Panc1 (cell line): Measurements from ENCODE around the gene ATG4B. TPM values are rescaled to one million over a fixed set of nuclear protein-coding genes. Genes with fewer than 3 reads are reported as not detected.

Experiments used
- ATAC-seq: fragments of 200-7000 bp; cut with Tn5 transposase; 2 replicates; pipeline ENCODE4 v1.9.1; 2020; ENCODE audit warnings: mild to moderate bottlenecking, moderate library complexity
- BruUV-seq: library from RNA; stranded (reverse); fragments of 400-500 nt; replicated peaks from 2 replicates; lab custom pipeline; 2021; lab: Mats Ljungman, UMichigan
- CTCF ChIA-PET: fragments of 300-600 bp; sonication (Branson Sonifier 250); formaldehyde crosslinking; loops from one replicate; lab custom pipeline; 2022; ENCODE audit warnings: antibody characterized with exemption; lab: Charles Lee
- POLR2A ChIA-PET: fragments of 300-600 bp; sonication (Branson Sonifier 250); formaldehyde crosslinking; loops from one replicate; lab custom pipeline; 2022; ENCODE audit warnings: antibody characterized with exemption; lab: Charles Lee
- DNase-seq: peaks from one replicate; pipeline ENCODE4 v3.0.0-alpha.2; 2010; ENCODE audit warnings: low read depth, low spot score
- H3K27ac ChIP-seq: 2 replicates; pipeline ENCODE4 v1.5.1; 2011; ENCODE audit warnings: mild to moderate bottlenecking, low read length, inconsistent platforms
- H3K27me3 ChIP-seq: fragments of 200-500 bp; sonication (Bioruptor generic); 2 replicates; pipeline ENCODE4 v1.6.0; 2014; ENCODE audit warnings: low read length, inconsistent platforms; ENCODE audit not compliant: control insufficient read depth, insufficient read depth
- H3K36me3 ChIP-seq: fragments of 200-500 bp; sonication (Bioruptor generic); 2 replicates; pipeline ENCODE4 v1.5.1; 2014; ENCODE audit warnings: inconsistent platforms, mild to moderate bottlenecking, low read length, moderate library complexity; ENCODE audit not compliant: control insufficient read depth, insufficient read depth
- H3K4me1 ChIP-seq: 2 replicates; pipeline ENCODE4 v1.5.1; 2011; ENCODE audit warnings: inconsistent platforms, mild to moderate bottlenecking, low read length, moderate library complexity; ENCODE audit not compliant: control insufficient read depth, insufficient read depth
- H3K4me3 ChIP-seq, 2 experiments: 2 replicates each; pipeline ENCODE4 v1.5.1; 2011 to 2012; ENCODE audit warnings: low read depth in 2 of 2, low read length in 2 of 2, mild to moderate bottlenecking in 2 of 2, inconsistent platforms in 1 of 2, moderate library complexity in 1 of 2
- H3K9me3 ChIP-seq: fragments of 200-500 bp; sonication (Bioruptor generic); 2 replicates; pipeline ENCODE4 v1.5.1; 2014; ENCODE audit warnings: low read depth, mild to moderate bottlenecking, inconsistent platforms, low read length, moderate library complexity; ENCODE audit not compliant: control insufficient read depth, insufficient read depth
- POLR2AphosphoS5 ChIP-seq: IDR thresholded peaks from 2 replicates; pipeline ENCODE4 v1.6.1; 2012; ENCODE audit warnings: mild to moderate bottlenecking, low read depth, low read length, moderate library complexity
- SIN3A ChIP-seq: IDR thresholded peaks from 2 replicates; pipeline ENCODE4 v1.6.1; 2012; ENCODE audit warnings: low read depth, mild to moderate bottlenecking, low read length, moderate library complexity, borderline replicate concordance; ENCODE audit not compliant: insufficient read depth
- TCF7L2 ChIP-seq: IDR thresholded peaks from 2 replicates; pipeline ENCODE4 v1.6.1; 2011; ENCODE audit warnings: mild to moderate bottlenecking, low read depth, low read length, inconsistent platforms
- in situ Hi-C: cut with HindIII; loops from 2 replicates; pipeline ENCODE4 v1.10.0; 2016; ENCODE audit warnings: low sequenced_read_pairs, low pct_unique_long_range_greater_than_20kb
- intact Hi-C: fragments of 100-400 bp; cut with micrococcal nuclease; formaldehyde crosslinking; loops from one replicate; pipeline ENCODE4 v1.10.0; 2022; ENCODE audit not compliant: unreplicated experiment
- total RNA-seq: library from RNA; stranded (reverse); gene quantifications from one replicate; pipeline ENCODE4 v1.2.1, GENCODE V29; 2021; ENCODE audit not compliant: unreplicated experiment
- TF ChIP-seq, protein P1 (sequence below), 2 experiments: IDR thresholded peaks; 2 replicates each; pipeline ENCODE4 v1.6.1; 2011 to 2012; ENCODE audit warnings: low read depth in 2 of 2, control low read depth in 1 of 2, low read length in 1 of 2, mild to moderate bottlenecking in 1 of 2, moderate library complexity in 1 of 2; ENCODE audit not compliant: insufficient read depth in 1 of 2
- TF ChIP-seq, protein P2 (sequence below): fragments of 450-650 bp; IDR thresholded peaks from 2 replicates; pipeline ENCODE4 v1.5.1; 2017; ENCODE audit warnings: mild to moderate bottlenecking

ATG4B gene
- total RNA-seq, 1 experiment from 2014 or later = 84.2 TPM

DNA sequence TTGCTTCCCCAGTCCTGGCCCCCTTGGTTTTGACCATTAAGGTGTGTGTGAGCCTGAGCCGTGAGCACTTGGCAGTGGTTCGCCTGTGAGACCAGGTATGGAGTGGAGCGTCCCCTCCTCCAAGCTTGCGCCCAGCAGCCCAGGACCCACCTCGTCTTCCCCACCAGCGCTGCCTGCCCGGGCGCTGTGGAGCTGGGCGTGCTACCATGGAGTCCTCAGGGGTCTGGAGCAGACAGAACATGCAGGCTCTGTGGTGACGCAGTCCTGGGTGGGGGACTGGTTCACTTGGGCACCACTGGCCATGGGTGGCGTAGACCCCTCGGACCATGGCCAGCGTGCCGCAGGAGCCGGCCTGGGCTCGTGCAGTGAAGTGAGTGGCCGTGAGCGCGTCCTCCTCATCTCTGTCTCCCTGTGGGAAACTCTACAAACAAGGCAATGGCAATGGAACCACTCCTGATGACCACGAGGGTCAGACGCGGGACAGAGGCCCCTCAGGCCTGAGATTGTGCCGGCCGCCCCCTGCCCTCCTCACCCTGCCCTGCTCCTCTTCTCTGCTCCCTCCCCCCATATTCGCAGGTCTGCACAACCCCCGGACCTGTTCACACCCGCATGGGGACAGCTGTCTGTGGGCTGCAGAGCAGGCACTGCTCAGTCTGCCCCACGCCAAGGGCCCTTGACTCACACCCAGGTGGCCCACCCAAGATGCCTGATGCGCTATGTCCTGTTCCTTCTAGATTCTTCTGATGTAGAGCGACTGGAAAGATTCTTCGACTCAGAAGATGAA is 34.2 kb downstream of the ATG4B start:
- no peak for ATAC-seq
- no TSS peak for BruUV-seq
- ChIA-PET POLR2A (no interaction called here), CTCF (no interaction called here)
- intact Hi-C loops = no loop called here
- peaks cover 3% of the 10 kb centered on the region; the same call in 1 of the 2 replicates for H3K4me1 ChIP-seq
- no peak overlapping the region for H3K27ac ChIP-seq
- TF ChIP-seq, protein P1, sequence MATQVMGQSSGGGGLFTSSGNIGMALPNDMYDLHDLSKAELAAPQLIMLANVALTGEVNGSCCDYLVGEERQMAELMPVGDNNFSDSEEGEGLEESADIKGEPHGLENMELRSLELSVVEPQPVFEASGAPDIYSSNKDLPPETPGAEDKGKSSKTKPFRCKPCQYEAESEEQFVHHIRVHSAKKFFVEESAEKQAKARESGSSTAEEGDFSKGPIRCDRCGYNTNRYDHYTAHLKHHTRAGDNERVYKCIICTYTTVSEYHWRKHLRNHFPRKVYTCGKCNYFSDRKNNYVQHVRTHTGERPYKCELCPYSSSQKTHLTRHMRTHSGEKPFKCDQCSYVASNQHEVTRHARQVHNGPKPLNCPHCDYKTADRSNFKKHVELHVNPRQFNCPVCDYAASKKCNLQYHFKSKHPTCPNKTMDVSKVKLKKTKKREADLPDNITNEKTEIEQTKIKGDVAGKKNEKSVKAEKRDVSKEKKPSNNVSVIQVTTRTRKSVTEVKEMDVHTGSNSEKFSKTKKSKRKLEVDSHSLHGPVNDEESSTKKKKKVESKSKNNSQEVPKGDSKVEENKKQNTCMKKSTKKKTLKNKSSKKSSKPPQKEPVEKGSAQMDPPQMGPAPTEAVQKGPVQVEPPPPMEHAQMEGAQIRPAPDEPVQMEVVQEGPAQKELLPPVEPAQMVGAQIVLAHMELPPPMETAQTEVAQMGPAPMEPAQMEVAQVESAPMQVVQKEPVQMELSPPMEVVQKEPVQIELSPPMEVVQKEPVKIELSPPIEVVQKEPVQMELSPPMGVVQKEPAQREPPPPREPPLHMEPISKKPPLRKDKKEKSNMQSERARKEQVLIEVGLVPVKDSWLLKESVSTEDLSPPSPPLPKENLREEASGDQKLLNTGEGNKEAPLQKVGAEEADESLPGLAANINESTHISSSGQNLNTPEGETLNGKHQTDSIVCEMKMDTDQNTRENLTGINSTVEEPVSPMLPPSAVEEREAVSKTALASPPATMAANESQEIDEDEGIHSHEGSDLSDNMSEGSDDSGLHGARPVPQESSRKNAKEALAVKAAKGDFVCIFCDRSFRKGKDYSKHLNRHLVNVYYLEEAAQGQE (IDR thresholded peaks at IDR 0.05; ENCODE audit: insufficient read depth in 1 of 2, low read depth in 2 of 2, low read length in 1 of 2) = no peak
- TF ChIP-seq SIN3A = no peak
- H3K9me3 ChIP-seq = no peaks in the 10 kb centered on the region
- H3K27me3 ChIP-seq = no peaks in the 10 kb centered on the region
- in situ Hi-C loops = no loop called here
- no peak for DNase-seq
- H3K36me3 ChIP-seq = no peaks in the 10 kb centered on the region
- H3K4me3 ChIP-seq = no peak overlapping the region

DNA sequence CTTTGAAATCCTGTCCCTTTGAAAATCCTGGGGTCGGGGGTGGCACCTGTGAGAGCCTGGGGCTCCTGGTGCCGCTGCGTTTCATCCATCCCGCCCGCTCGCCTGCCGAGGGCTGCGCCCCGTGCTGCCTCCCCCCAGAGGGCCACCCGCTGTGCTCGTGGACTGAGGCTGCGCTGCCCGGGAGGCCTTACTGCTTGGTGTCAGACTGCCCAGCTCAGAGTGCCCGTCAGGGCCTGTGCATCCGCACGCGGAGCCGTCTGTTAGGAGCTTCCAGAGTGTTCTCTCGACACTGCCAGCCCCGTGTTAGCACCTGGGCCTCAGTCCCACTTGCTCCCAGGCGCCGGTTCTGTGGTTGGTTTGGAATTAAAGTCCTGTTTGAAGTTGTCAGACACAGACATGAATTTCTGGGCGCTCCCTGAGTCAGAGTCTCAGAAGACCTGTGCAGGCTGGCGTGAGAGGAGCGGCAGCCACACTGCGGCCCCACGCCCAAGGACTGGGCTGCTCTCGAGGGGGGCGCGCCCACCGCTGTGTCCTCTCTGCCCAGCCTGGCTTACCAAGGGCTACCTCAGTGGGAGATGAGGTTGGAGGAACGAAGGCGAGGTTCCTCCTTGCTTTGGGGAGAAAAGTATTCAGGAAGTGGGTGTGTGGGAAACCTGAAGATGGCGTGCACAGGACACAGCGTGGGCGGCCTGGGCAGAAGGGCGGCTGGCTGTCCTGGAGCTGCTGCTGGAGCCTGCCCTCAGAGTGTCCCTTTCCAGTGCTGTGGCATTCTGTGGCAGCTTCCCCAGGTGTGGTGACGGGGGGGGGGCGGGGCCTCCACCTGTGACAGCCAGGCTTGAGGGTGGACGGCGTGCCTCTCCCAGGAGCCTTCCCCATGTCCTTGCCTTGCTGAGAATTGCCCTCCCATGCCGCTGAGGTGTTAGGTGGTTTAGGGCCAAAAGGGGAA is 35.0 kb downstream of the ATG4B start:
- ChIA-PET POLR2A (no interaction called here), CTCF (no interaction called here)
- no peaks in the 10 kb centered on the region for H3K36me3 ChIP-seq
- TF ChIP-seq, protein P1 (IDR thresholded peaks at IDR 0.05; ENCODE audit: insufficient read depth in 1 of 2, low read depth in 2 of 2, low read length in 1 of 2) = no peak
- TF ChIP-seq TCF7L2 (no peak), POLR2AphosphoS5 (no peak), SIN3A (no peak)
- TF ChIP-seq, protein P2, sequence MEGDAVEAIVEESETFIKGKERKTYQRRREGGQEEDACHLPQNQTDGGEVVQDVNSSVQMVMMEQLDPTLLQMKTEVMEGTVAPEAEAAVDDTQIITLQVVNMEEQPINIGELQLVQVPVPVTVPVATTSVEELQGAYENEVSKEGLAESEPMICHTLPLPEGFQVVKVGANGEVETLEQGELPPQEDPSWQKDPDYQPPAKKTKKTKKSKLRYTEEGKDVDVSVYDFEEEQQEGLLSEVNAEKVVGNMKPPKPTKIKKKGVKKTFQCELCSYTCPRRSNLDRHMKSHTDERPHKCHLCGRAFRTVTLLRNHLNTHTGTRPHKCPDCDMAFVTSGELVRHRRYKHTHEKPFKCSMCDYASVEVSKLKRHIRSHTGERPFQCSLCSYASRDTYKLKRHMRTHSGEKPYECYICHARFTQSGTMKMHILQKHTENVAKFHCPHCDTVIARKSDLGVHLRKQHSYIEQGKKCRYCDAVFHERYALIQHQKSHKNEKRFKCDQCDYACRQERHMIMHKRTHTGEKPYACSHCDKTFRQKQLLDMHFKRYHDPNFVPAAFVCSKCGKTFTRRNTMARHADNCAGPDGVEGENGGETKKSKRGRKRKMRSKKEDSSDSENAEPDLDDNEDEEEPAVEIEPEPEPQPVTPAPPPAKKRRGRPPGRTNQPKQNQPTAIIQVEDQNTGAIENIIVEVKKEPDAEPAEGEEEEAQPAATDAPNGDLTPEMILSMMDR = no peak
- in situ Hi-C loops = no loop called here
- H3K4me1 ChIP-seq = peaks cover 3% of the 10 kb centered on the region; the same call in 1 of the 2 replicates
- H3K9me3 ChIP-seq = no peaks in the 10 kb centered on the region
- ATAC-seq (no peak), DNase-seq (no peak)
- H3K27me3 ChIP-seq = no peaks in the 10 kb centered on the region
- no TSS peak for BruUV-seq
- no peak overlapping the region for H3K4me3 ChIP-seq
- intact Hi-C loops = no loop called here
- no peak overlapping the region for H3K27ac ChIP-seq
